Tibial nerve (tissue), 3 donors: ENCODE results near the gene NRXN3.

Source experiments
- CTCF ChIP-seq, 5 experiments: fragments of 200-600 bp in 3 of 5; fragments of 450-650 bp in 2 of 5; sonication (generic) in 3 of 5; IDR thresholded peaks; one replicate each; pipeline ENCODE4 v1.5.1; 2016 to 2019; ENCODE audit warnings: antibody characterized with exemption in 5 of 5, mild to moderate bottlenecking in 3 of 5, moderate library complexity in 2 of 5
- POLR2A ChIP-seq, 2 donors: fragments of 450-650 bp; IDR thresholded peaks; one replicate each; pipeline ENCODE4 v1.6.1; 2017; ENCODE audit warnings: antibody characterized with exemption in 2 of 2, mild to moderate bottlenecking in 2 of 2, moderate library complexity in 2 of 2

GRCh38 chr14:78992867-78993266, 822.7 kb downstream of the NRXN3 start:
- TF ChIP-seq CTCF (IDR thresholded peaks at IDR 0.05) (no peak), POLR2A (IDR thresholded peaks at IDR 0.05) (no peak)
